22Rv1 (cell line): ENCODE results near the gene THBS3.

Experiments
- ZFX ChIP-seq: fragments of 450-650 bp; IDR thresholded peaks from 2 replicates; pipeline ENCODE4 v1.6.1; 2017; ENCODE audit warnings: antibody characterized with exemption, borderline replicate concordance
- TF ChIP-seq, protein P1 (sequence below): fragments of 450-650 bp; IDR thresholded peaks from 2 replicates; pipeline ENCODE4 v1.5.1; 2017; ENCODE audit warnings: mild to moderate bottlenecking

GRCh38 chr1:155202198-155202597 lies 5.5 kb downstream of the THBS3 start:
- TF ChIP-seq, protein P1, sequence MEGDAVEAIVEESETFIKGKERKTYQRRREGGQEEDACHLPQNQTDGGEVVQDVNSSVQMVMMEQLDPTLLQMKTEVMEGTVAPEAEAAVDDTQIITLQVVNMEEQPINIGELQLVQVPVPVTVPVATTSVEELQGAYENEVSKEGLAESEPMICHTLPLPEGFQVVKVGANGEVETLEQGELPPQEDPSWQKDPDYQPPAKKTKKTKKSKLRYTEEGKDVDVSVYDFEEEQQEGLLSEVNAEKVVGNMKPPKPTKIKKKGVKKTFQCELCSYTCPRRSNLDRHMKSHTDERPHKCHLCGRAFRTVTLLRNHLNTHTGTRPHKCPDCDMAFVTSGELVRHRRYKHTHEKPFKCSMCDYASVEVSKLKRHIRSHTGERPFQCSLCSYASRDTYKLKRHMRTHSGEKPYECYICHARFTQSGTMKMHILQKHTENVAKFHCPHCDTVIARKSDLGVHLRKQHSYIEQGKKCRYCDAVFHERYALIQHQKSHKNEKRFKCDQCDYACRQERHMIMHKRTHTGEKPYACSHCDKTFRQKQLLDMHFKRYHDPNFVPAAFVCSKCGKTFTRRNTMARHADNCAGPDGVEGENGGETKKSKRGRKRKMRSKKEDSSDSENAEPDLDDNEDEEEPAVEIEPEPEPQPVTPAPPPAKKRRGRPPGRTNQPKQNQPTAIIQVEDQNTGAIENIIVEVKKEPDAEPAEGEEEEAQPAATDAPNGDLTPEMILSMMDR, result no peak
- TF ChIP-seq ZFX, result no peak
